Ovary (tissue), 9 donors: ENCODE results near the gene MYPN. TPM values are rescaled to one million over a fixed set of nuclear protein-coding genes. Genes with fewer than 3 reads are reported as not detected.

ENCODE experiments used
- DNase-seq, 5 donors: peaks; one replicate each; pipeline ENCODE4 v3.0.0-alpha.2; 2019 to 2020
- H3K27ac ChIP-seq, 2 donors: fragments of 200-600 bp; one replicate each; pipeline versions ENCODE4 v1.5.1 to v1.8.0; 2019 to 2022
- H3K27me3 ChIP-seq: fragments of 200-600 bp; one replicate; pipeline ENCODE4 v1.8.0; 2022
- H3K36me3 ChIP-seq: fragments of 200-600 bp; sonication (generic); one replicate; pipeline ENCODE4 v1.5.1; 2019
- H3K4me1 ChIP-seq: one replicate; pipeline ENCODE4 v1.8.1; 2013; ENCODE audit warnings: mild to moderate bottlenecking, moderate library complexity; ENCODE audit not compliant: insufficient read depth
- H3K4me3 ChIP-seq: fragments of 200-600 bp; sonication (generic); one replicate; pipeline ENCODE4 v1.5.1; 2017
- H3K9me3 ChIP-seq, 2 donors: fragments of 200-600 bp in 1 of 2; sonication (generic) in 1 of 2; one replicate each; pipeline versions ENCODE4 v1.5.1 to v1.8.1; 2013 to 2019; ENCODE audit warnings: mild to moderate bottlenecking in 1 of 2, moderate library complexity in 1 of 2
- CTCF ChIP-seq, 3 donors: fragments of 450-650 bp in 2 of 3; fragments of 200-600 bp in 1 of 3; IDR thresholded peaks; one replicate each; pipeline versions ENCODE4 v1.5.1 to v1.8.0; 2016 to 2022; ENCODE audit warnings: antibody characterized with exemption in 3 of 3, mild to moderate bottlenecking in 1 of 3
- EP300 ChIP-seq: sonication (generic); formaldehyde crosslinking; IDR thresholded peaks from one replicate; pipeline ENCODE4 v1.6.1; 2017; ENCODE audit warnings: antibody characterized with exemption
- POLR2A ChIP-seq: fragments of 450-650 bp; IDR thresholded peaks from one replicate; pipeline ENCODE4 v1.6.1; 2017; ENCODE audit warnings: antibody characterized with exemption, mild to moderate bottlenecking, moderate library complexity
- WGBS, 3 donors: extraction: QIAGEN DNeasy Blood & Tissue Kit in 1 of 3; methylation state at CpG; one replicate each; pipeline versions ENCODE4 v1.1.5 to v1.1.7; 2013 to 2017; 5-methylcytosine and 5-hydroxymethylcytosine counted together
- intact Hi-C, 4 donors: fragments of 100-400 bp; cut with DNase I; formaldehyde crosslinking; loops; one replicate each; pipeline versions ENCODE4 v1.11.0 to v1.15.1; 2022 to 2023
- polyA plus RNA-seq, 2 donors: library from polyadenylated mRNA; stranded (reverse); fragments of 200-250 nt in 1 of 2; fragments of 350-450 nt in 1 of 2; fragmentation: Illumina TruSeq in 1 of 2; extraction: RNeasy Lipid Tissue Mini Kit (QIAGEN cat#74804) in 1 of 2; gene quantifications; one replicate each; pipeline ENCODE4 v1.2.3, GENCODE V29; 2013 to 2014
- total RNA-seq, 7 donors: library from RNA; depleted of rRNA in 2 of 7; stranded (reverse); fragments of >200 nt in 2 of 7; fragmentation: NEBNext Ultra II Directional in 3 of 7; extraction: Animal tissue kit (Norgen Biotek cat#: 25700) in 3 of 7; gene quantifications; one replicate each; pipeline versions ENCODE4 v1.1.0 to v1.2.4, GENCODE V29; 2016 to 2023
- donor health status: DM: no; HTN: no; CAD: no; lungs with moderate emphysema.
- donor health status: DM: no; HTN: no; CAD: no.
- donor health status: Bipolar disorder and iron deficiency.
- donor health status: DM: yes; HTN: yes; CAD: no.
- donor health status: DM: no; HTN: no; CAD: no.
- donor health status: DM: yes; HTN: yes; CAD: no.

The MYPN gene
- total and polyA plus RNA-seq, 9 donors: 0.05 to 0.18 (median 0.16) TPM; not detected in 5

- no peaks in the 10 kb centered on the region for H3K27me3 ChIP-seq
- no peaks in the 10 kb centered on the region for H3K9me3 ChIP-seq
- TF ChIP-seq EP300: no peak
- TF ChIP-seq POLR2A: no peak
- TF ChIP-seq CTCF (IDR thresholded peaks at IDR 0.05): no peak
- no peak for DNase-seq
- no peaks in the 10 kb centered on the region for H3K36me3 ChIP-seq
- H3K4me3 ChIP-seq: no peak overlapping the region
- no peaks in the 10 kb centered on the region for H3K4me1 ChIP-seq
- 83 to 95% (median 87%) methylated on average over 1 of the region's 1 CpG for WGBS, 3 donors
- intact Hi-C loops: no loop called here
- H3K27ac ChIP-seq: no peak overlapping the region
Measured at GRCh38 chr10:68171539-68172080, 62.3 kb downstream of the MYPN start.

GRCh38 chr10:68172324-68172723 is 63.0 kb downstream of the MYPN start:
- no peaks in the 10 kb centered on the region for H3K36me3 ChIP-seq
- no peak for DNase-seq
- intact Hi-C loops: no loop called here

GRCh38 chr10:68175949-68176348 is 66.7 kb downstream of the MYPN start:
- no peaks in the 10 kb centered on the region for H3K27me3 ChIP-seq
- WGBS, 3 donors: 5 to 13% (median 7%) methylated on average over 1 of the region's 1 CpG
- H3K4me1 ChIP-seq: no peaks in the 10 kb centered on the region
- H3K27ac ChIP-seq: no peak overlapping the region
- no peak overlapping the region for H3K4me3 ChIP-seq
- no peaks in the 10 kb centered on the region for H3K36me3 ChIP-seq
- no peaks in the 10 kb centered on the region for H3K9me3 ChIP-seq
- intact Hi-C loops: no loop called here
- no peak for TF ChIP-seq EP300
- no peak for TF ChIP-seq POLR2A
- no peak for TF ChIP-seq CTCF (IDR thresholded peaks at IDR 0.05)
- no peak for DNase-seq

More at GRCh38 chr10:68172324-68172723, 63.0 kb downstream of the MYPN start:
- no peak overlapping the region for H3K27ac ChIP-seq
- H3K4me3 ChIP-seq: no peak overlapping the region
- H3K27me3 ChIP-seq: no peaks in the 10 kb centered on the region
- no peak for TF ChIP-seq EP300
- no peak for TF ChIP-seq POLR2A
- TF ChIP-seq CTCF (IDR thresholded peaks at IDR 0.05): no peak
- H3K4me1 ChIP-seq: no peaks in the 10 kb centered on the region
- WGBS, 3 donors: 85 to 87% (median 86%) methylated on average over 2 of the region's 2 CpGs
- no peaks in the 10 kb centered on the region for H3K9me3 ChIP-seq

GRCh38 chr10:68176797-68177196 is 67.5 kb downstream of the MYPN start:
- Histone ChIP-seq H3K9me3 (no peaks in the 10 kb centered on the region), H3K4me3 (no peak overlapping the region), H3K36me3 (no peaks in the 10 kb centered on the region), H3K27ac (no peak overlapping the region), H3K4me1 (no peaks in the 10 kb centered on the region), H3K27me3 (no peaks in the 10 kb centered on the region)
- intact Hi-C loops: no loop called here
- WGBS, 3 donors: 92 to 96% (median 93%) methylated on average over 4 of the region's 4 CpGs
- TF ChIP-seq EP300: no peak
- TF ChIP-seq POLR2A: no peak
- no peak for TF ChIP-seq CTCF (IDR thresholded peaks at IDR 0.05)
- DNase-seq: no peak
